NT2/D1 (cell line): ENCODE results near the gene CD44.

Experiments used
- SUZ12 ChIP-seq: IDR thresholded peaks from 2 replicates; pipeline ENCODE4 v1.6.1; 2011; ENCODE audit not compliant: insufficient read length, insufficient read depth; ENCODE audit errors: extremely low read depth
- YY1 ChIP-seq: IDR thresholded peaks from 2 replicates; pipeline ENCODE4 v1.6.1; 2011; ENCODE audit not compliant: insufficient read length, insufficient read depth

GRCh38 chr11:35141071-35141470 is 2.1 kb downstream of the CD44 start:
- TF ChIP-seq YY1 (no peak), SUZ12 (no peak)
